HG03342 (cell line): ENCODE results near the gene RAD51B.
"Not testable (repeated sequence)": the region's sequence is repeated elsewhere in the genome, so short reads cannot be mapped to it uniquely, and the experiment has no call there.

Source experiments
- ATAC-seq: cut with Tn5 transposase; IDR thresholded peaks from one replicate; pipeline ENCODE4 v1.9.1; 2021; ENCODE audit warnings: mild to moderate bottlenecking, moderate library complexity; ENCODE audit not compliant: unreplicated experiment

Gene RAD51B

DNA sequence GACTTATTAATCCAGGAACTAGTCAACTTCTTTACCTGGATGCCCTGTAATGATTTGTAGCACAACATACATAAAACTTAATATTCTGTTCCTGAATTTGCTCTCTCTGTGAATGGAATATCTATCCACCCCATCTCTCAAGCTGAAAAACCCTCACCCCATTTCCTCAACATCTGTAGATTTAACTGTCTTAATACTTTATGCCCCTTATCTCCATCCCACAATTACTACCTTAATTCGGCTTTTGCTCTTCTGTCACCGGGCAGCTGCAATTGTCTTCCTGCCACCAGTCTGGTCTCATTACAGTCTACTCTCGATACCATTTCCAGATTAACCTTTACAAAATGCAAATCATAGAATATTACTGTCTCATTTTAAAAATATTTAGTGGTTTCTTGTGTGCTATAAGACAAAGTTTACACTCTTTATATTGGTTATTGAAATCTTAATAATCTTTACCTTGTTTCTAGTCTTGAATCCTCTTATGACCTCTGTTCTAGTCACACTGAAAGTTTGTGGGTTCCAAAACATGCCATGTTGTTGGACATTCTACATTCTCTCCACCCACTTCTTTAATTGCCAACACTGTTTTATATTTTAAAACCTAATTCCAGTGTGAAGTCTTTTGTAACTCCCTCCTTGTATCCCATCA, 347.3 kb downstream of the RAD51B start:
- ATAC-seq: no peak

DNA sequence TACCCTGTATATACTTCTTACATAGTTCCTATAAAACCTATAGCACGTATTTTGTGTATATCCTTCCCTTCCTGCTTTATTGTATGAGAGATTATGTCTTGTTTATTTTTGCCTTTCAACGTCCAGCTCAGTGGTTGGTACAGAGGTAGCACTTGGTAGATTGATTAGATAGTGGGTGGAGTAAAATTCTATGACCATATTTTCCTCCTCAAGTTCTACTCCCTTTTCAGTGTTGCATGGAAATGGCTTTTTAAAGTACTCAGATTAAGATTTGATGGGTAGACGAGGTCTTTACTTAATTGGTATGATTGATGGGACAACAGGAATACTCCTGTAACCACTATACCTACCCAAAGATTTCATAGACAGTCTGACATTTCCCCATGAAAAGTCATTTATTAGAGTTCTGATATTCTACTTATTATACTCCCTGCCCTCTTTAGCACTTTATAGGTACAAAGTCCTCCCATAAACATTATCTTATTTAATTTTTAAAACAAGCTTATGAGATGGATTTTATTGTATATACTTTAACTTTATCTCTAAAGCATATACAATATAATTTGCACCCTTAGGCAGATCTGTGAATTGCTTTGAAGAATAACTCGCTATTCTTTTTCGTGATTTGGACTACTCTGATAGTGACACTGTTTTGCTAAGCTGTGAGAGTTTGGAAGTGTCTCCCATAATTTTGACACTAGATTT, 348.0 kb downstream of the RAD51B start:
- ATAC-seq: no peak

DNA sequence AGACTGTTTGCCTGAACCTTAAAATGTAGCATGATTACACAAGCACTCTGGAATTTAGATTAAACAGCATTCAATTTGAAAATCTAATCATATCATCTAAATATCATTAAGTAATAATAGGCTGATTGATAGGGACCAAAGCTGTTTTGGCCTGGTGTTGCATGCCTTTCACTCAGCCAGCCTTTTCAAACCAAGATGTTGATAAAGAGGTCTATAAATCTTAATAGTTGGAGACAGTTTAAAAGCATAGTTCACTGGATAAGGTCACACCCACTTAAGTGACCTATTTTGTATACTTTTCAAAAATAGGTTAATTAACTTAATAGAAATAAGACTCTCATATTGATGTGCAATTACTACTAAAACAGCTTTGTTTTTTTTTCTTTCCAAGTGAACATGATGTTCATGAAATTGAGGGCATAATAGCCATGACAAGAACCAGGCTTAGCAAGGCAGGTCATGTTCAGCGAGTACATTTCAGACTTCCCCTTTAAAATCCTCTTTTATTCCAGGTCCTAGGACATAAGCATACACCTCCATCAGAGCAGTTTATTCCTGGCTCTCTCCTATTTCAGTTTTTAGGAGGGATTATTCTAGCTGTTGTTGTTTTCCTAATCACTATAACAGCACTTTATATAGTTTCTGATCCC, 349.0 kb downstream of the RAD51B start:
- ATAC-seq: no peak

DNA sequence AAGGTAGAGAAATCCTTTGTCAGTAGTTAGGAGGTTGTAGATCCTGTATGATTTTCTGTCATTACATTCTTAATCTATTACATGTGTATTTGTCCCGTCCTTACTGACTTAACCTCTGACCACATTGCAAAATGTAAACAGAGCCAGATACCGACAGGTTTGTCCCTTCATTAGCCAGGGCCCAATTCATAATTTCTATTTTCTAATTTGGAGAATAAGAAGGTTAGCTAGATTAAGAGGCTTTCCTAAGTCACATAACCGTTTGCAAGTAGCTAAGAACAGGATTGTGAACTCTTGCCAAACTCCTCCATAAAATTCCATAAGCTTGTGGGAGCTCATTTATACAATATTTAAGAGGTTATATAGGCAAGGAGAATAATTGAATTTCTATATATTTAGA, 352.6 kb downstream of the RAD51B start:
- ATAC-seq: no peak

DNA sequence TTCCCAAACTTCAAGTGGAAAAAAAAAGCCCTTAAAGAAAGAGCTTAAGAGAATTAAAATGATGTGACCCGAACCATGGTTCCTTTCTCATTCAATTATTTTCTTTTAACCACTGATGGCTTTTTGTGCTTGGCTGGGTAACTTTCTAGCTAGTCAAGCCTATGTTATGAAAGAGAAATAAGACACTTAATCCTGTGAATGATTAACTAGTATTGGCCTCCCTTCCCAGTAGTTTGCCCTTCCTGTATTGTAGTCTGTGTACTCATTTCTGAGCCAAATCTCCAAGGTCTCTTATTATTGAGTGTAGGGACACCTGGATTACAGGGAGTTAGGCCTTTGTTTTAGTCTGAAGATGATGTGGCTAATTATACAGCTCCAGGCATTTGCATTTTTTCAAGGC, 353.0 kb downstream of the RAD51B start:
- ATAC-seq: no peak

DNA sequence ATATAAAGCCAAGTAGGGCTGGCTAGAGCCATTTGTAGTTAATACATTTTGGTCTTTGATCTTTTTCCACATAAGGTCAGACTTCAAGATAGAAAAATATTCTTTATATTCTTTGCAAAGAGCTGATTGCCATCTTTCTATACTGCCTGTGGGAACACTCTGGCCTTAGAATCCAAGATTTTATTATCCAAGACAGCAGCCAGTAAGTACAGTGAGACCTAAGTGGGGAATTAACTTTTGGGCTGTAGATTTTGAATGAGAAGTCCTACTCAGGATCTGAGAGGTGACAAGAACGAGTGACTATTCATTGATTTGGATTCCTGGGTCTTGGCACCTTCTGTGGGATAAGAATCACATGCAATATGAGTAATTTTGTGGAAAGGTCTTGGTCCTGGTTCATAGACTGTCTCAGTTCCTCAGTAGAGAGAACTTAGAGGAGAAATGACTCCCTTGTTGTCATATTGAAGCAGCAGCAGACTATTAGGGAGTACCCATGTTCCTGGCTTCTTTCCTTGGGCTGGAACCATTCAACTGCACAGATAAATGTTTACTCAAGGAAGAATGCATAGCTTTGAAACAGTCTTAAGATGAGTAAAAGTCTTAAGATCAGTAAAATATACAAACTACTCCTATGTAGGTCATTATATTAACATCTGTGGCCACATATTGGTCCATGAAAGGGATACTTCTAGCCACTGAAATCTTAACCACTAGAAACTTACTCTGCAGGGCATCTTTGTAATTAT, 353.8 kb downstream of the RAD51B start:
- no peak for ATAC-seq

DNA sequence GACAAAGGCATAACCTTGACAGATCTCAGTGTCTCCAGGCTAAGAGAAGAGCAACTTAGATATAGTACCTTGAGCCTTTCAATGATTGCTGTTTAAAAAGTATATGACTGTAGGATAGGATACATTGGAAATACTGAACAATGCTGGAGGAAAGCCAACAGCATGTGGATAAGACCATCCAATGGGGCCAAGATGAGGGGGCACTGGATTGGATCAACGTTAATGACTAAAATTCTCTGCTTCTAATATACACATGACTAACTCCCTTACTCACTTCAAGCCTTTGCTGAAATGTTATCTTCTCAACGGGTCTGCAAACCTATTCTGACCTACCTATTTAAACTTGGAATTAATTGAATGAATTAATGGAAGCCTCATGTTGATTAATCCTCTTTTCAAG, 354.9 kb downstream of the RAD51B start:
- ATAC-seq: no peak

DNA sequence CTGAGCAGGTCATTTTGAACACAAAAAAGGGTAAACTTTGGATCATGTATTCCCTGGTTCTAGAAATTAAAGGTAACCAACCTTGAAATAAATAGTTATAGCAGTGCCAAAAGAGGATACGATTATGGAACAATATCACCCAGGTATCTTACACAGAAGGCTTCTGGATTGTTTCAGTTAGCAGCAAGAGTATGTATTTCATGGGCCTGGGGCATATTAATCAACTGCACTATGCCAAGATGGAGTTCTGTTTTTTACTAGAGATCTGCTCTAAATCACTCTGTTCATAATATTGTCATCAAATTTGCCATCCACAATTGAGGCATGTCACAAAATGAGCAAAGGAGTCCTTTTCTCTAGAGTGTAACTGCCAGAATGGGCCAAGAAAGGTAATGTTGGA, 357.1 kb downstream of the RAD51B start:
- ATAC-seq: no peak

DNA sequence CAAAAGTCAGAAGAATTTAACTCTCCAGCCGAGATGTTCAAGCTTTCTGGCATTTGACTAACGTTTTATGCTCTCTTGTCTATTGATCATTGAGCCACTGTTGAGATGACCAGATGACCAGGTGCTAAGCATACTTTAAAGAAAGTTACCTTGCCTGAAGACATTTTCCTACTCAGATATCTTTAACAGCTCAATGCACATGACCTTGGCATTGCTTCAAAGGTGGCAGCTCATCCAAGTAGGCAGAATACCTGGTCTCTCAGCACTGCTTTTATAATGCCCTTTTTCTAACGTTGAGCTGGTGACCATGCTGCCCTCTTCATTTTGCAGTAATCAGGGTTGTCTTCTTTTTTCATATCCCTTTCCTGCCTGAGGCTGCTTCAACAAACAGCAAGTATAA, 358.1 kb downstream of the RAD51B start:
- no peak for ATAC-seq

DNA sequence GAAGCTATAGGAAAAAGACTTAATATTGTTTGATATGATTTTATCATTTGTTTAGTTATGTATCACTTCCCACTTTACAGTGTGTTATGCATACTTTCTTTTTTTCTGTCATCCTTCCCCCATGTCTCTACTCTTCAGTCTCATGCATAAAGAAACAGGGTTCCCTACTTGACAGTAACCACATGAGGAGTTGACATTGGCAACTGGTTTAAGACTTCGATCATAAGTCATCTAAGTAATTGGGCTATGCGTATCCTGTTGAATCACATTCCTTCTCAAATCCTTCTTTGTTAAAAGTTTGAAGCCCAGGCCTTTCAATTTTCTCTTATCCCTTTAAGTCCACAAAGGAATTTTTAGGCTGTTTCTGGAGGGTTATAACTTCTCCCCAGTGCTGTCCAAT, 358.7 kb downstream of the RAD51B start:
- ATAC-seq: no peak

DNA sequence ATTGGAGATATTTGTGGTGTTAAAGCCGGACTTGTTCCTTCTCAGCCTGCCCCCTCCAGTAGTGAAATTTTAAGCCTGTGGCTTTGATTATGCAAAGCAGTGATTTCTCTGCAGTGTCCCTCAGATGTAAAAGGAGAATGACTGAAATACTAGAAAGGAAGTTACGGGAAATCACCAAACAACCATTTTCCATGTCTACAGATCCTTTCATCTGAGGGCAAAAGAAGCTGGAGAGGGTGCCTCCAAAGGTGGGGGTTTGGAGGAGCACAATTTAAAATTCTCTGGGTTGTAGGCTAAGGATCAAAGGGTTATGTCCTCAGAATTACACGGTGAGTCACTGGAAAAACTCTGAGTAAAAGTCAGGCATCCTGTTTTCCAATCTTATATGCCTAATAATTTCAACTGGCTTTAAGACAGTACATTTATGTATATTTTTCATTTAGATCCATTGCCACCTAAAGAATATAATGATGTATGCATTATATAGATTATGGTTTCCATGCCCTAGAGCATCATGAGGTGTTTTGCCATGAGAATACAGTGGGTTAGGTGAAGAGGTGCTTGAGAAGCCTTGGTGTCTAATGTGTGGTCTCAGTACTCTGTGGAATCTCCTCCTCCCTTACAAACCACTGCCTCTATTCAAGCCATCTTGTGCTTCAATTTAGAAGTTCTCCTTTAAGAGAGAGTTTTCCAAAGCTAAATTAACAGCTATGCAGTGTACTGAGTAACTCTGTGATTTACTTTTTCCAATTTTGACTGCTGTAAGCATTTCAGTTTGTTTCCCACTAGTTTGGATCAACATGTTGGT, 362.1 kb downstream of the RAD51B start:
- no peak for ATAC-seq

DNA sequence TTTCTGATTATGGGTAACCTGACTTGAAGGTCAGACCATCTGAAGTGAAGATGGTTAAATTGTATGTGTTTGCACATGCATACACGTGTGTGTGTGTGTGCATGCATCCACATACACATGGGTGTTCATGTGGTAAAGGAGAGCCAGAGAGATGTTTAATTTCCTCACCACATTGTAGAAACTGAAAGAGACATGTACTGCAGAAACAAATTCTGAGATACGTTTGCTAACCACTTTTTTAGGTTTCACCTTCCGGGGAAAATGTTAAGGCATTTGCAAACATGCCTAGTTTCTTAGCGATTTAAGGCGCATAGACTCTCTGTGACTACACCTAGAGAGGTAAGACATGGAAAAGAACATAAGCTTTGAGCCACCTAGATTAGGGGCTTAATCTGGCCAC, 362.9 kb downstream of the RAD51B start:
- ATAC-seq: peak; percentile 58

DNA sequence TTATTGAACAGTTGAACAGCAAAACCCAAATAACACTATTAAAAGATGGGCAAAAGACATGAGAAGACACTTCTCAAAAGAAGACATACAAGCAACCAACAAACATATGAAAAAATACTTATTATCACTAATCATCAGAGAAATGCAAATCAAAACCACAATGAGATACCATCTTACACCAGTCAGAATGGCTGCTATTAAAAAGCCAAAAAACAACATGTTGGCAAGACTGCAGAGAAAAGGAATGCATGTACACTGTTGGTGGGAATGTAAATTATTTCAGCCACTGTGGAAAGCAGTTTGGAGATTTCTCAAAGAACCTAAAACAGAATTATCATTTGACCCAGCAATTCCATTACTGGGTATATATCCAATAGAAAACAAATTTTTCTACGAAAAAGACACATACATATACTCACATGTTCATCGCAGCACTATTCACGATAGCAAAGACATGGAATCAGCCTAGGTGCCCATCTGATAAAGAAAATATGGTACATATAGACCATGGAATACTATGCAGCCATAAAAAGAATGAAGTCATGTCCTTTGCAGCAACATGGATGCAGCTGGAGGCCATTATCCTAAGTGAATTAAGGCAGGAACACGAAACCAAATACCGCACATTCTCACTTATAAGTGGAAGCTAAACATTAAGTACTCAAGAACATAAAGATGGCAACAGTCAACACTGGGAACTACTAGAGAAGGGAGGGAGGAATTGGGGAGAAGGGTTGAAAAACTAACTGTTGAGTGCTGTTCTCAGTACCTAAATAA, 367.1 kb downstream of the RAD51B start:
- not testable (repeated sequence) for ATAC-seq

DNA sequence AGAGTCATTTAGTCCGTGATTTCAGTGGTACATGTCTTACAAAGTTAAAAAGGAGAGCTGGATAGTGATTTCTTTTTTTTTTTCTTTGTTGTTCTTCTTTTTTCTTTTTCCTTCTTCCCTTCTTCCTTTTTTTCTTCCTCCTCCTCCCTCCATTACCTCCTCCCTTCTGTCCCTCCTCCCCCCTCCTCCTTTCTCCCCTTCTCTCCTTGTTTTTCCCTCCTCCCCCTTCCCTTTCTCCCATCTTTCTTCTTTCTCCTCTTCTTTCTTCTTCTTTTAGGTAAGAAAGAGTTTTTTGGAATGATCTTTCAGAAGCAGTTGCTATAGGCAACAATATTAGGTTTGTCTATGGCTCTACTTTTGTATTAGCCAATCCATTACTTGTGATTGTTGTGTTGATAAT, 368.6 kb downstream of the RAD51B start:
- ATAC-seq: no peak

DNA sequence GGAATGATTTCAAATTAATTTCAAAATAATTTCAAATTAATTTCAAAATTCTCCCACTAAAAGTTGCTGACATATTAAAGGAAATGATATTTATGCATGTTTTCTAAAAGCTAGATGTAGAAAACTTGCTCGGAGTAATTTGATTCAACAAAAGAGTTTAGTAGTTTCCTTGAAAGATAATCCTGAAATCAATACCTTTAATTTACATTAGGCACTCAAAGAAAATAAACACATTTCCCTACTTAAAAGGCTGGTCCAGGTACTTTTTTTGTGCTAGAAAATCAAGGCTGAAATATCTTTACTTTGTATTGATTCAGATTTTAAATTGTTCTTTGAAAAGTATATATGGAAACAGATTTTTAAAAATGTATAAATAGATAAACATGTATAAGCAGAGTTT, 370.5 kb downstream of the RAD51B start:
- no peak for ATAC-seq

DNA sequence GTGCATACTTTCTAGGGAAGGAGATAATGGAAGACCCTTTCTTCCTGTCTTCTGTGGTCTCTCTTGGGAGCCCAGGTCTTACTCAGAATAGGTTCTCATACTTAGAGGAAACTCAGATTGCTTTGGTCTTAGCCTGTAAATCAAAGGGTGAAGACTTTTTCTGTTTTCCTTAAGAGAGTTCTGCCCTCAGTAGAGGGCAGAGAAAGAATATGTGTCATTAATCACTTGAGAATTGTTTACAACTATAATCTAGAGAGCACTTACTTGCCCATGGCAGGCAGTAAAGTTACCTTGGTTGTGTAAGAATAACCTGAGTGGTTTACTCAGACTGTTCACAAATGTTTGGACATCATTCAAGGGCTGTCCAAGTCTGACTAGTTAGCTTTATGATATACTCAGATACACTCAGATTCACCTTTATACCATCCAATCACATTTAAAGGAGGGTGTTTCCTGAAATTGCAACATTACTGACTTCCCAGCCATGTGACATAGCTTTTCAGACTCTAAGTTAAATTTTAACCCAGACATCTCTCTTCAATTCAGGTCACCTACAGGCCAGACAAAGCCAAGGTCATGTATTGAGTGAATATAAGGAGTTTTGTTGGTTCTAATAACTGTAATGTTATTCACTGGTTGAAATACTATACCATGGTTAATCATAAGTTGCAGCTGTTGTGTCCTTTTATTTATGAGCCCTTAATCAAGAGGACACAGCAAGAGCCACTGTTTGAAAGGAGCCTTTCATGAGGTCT, 372.2 kb downstream of the RAD51B start:
- no peak for ATAC-seq

DNA sequence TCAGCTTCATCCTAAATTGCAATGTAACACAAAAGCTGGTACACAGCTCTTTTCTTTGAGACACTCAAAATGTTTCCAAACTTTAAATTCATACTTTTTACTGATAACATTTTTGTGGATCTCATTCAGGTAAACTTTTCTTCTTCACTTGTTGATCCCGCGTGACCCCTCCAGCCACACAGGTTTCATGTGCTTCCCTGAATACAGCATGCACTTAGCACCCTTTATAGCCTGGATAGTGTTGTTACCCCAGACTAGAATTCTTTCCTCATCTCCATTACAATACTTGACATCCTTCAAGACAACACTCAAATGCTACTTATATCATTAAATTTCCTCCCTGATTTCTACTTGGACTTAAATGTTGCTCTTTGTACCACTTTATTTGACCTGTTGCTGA, 373.4 kb downstream of the RAD51B start:
- ATAC-seq: no peak

DNA sequence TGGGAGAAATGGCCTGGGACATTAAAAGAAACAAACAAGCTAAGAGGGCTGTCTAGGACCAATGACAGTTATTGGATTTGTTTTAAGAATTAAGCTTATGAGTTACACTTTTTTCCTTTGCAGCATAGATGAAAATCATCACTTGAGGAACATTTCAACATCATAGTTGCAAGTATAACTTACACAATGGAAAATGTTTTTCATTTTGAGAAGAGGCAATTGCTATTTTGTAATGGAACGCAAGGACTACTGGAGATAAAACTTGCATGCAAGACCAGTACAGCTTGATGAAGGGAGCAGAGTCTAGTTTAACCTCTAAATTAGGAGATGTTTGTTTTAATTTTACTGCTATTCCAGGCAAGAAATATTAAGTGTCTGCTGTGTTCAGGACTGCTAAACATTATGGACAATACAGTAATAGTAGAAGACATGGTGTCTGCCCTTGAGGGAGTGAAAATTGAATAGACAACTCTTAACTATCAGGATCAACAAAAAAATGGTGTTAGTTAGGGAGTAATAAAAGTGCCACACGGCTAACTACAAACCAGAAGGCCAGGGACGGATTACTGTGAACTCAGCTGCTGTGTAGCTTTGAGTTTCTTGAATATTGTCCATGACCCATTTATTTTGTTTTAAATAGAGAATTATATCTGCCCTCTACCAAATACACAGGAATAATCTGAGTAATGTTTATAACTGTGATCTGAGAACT, 374.5 kb downstream of the RAD51B start:
- no peak for ATAC-seq

DNA sequence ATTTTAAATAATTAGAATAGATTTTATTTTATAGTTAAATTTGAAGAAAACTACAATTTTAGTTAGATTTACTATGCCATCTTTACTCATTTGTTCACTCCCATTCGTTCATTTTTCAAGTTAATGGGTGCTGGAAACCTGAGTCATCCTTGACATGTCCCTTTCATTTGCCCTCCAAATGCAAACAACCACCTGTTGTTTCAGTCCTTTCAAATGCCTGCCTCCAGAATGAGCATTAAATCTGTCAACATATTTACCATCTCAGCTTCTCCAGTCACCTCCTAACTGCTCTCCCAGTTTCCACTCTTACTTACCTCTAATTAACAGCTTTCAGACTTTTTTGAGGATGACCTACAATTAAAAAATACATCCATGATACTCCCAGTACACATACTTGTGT, 375.5 kb downstream of the RAD51B start:
- ATAC-seq: no peak
